Activated CD4-positive, alpha-beta T cell treated with anti-CD3 and anti-CD28 coated beads, Interleukin-2, Interleukin-6, amounts not matched to agents 100 ng/mL and 50 ng/mL, durations not matched to agents 16 hours and 8 hours (primary cell): ENCODE data around the gene LYRM2.
A peak's percentile ranks its signal among the peaks of the same experiment; 100 is the strongest.

Source experiments
- DNase-seq: peaks from one replicate; pipeline ENCODE4 v3.0.0-alpha.2; 2020

LYRM2 gene, protein sequence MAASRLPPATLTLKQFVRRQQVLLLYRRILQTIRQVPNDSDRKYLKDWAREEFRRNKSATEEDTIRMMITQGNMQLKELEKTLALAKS

DNA sequence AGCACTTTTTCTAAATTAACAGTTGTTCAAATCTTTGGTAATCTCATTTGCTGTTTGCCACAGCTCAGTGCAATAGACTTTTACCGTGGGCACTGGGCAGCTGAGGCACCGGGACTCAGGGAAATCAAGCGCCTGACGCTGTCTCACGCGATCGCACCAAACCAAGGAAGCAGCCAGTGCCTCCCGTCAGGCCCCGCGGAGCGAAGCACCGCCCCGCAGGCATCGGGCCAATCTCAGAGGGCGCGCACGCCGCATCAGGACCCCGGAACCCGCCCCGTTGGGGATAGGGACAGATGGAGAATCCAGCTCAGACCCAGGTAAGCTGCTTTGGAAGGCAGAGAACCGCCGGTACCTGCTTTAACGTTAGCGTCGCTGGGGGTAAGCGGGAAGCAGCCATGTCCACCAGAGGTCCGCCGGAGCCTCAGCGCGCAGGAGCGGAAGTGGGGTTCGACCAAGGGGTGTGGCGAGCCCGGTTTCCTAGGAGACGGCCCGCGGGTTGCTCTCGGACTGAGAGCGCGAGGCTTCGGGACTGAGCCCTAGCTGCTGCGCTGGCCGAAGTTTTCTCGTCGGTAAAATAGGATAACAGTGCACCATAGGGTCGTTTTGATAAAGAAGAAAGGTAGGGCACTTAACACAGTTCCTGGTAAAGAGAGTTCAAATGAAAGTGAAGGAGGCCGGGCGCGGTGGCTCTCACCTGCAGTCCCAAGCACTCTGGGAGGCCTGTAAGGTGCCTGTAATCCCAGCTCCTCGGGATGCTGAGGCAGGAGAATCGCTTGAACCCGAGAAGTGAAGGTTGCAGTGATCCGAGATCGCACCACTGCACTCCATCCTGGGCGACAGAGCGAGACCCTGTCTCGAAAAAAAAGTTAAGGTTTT, at the start of gene LYRM2:
LYRM2 (minus strand) TSS at position 428 of the 876 bp plus-strand sequence; CDS start at position 397, 31 bp downstream.
- DNase-seq, result peak; percentile 95

DNA sequence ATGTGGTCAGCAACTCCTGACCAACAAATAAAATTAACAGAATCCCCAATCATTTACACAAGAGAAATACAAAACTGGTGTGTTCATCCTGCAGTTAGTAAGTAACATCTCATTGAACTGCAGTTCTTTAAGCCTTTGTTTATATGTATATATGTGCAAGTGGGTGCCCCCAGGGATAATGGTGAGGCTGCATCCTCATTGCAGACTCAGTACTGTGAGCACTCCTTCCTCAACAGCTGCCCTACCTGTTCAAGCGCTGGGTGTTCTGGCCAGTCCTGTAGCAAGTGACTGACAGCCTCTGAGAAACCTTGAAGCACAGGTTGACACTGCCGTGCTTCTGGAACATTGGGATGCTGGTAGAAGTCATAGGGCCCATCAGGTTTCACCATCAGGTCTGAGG, 49.8 kb upstream of the LYRM2 start:
- DNase-seq, result no peak

DNA sequence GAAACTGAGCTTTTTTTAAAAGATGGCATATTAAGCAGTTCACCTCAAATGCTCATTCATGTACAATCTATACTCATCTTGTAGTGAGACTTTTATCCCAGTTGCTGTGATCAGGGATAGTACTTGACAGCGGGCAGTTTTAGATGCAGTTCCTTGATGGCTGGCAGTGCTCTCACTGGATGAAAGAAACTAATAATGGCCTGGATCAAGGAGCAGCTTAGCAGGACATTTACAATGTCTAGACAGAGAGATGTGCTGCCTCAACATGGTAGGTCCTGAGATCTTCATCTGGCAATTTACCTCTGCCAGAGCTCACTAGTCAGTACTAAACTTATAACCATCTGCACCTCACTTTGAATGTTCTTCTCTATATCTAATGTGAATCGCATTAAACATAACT, 46.8 kb upstream of the LYRM2 start:
- no peak for DNase-seq

DNA sequence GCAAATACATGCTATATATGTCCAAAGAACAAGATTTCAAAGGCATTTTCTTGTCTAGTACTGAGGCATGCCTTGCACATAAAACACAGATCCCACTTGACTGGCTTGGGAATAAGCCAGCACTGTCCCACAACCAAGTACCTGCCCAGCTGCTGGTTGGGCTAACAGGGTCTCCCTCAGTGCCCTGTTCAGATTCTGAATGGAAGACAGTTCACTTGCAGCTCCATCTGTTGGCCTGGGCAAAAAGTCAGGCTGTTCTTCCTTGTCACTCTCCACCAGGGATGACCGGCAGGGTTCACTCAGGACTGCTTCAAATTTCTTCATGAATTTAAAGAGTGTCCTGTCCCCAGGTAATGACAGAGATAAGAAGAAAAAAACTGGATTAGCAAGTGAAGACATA, 44.4 kb upstream of the LYRM2 start:
- no peak for DNase-seq

DNA sequence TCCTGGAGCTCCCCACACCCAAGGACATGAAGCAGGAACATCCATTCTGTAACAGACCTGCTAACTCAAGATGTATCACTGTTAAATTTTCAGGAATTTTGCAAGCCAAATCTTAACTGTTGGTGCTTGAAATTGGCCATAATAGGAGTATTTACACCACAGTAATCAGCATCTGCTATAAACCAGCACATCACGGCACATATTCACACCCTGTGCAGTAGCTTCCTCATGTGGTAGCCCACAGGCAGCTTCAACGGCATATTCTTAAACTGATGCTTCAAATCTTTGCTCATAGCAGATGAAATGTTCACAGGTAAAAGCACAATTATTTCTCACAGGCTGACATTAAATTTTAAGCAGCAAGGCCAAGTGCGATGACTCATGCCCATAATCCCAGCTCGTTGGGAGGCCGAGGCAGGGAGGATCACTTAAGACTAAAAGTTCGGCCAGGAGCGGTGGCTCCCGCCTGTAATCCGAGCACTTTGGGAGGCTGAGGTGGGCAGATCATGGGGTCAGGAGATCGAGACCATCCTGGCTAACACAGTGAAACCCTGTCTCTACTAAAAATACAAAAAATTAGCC, 43.5 kb upstream of the LYRM2 start:
- no peak for DNase-seq

DNA sequence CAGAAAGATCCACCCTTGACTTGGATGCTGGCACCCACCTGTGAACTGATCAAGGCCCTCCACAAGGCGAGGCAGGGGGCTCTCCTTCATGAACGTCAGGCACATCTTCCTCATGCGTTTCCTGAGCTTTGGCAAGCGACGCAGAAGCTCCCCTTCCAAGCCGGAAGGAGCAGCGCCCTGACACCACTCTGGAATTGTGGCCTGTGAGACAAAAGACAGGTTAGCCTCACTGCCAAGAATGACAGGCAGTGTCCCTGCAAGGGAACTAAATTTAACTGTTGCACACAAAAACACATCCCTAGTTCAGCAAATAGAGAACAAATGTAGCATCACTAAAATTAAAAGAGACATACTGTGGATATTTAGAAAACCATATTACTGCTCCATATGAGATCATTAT, 42.0 kb upstream of the LYRM2 start:
- DNase-seq, result no peak

DNA sequence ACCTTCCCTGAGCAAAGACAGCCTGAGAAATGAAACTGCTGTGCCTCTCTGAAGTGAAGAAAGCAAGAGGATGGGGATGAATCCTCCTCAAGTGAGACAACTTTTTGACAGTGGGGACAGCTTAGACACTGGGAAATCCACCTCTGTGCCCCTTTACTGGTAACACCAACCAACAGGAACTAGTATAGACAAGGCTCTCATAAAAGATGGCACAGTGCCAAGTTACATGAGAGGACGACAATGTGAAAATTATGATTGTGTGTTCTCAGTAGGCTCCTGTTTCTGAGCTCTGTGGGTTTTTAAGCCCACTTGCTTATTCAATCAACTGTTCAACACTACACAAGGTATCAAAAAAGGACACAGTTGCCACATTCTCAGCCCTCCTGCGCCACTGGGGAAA, 41.6 kb upstream of the LYRM2 start:
- DNase-seq, result no peak

DNA sequence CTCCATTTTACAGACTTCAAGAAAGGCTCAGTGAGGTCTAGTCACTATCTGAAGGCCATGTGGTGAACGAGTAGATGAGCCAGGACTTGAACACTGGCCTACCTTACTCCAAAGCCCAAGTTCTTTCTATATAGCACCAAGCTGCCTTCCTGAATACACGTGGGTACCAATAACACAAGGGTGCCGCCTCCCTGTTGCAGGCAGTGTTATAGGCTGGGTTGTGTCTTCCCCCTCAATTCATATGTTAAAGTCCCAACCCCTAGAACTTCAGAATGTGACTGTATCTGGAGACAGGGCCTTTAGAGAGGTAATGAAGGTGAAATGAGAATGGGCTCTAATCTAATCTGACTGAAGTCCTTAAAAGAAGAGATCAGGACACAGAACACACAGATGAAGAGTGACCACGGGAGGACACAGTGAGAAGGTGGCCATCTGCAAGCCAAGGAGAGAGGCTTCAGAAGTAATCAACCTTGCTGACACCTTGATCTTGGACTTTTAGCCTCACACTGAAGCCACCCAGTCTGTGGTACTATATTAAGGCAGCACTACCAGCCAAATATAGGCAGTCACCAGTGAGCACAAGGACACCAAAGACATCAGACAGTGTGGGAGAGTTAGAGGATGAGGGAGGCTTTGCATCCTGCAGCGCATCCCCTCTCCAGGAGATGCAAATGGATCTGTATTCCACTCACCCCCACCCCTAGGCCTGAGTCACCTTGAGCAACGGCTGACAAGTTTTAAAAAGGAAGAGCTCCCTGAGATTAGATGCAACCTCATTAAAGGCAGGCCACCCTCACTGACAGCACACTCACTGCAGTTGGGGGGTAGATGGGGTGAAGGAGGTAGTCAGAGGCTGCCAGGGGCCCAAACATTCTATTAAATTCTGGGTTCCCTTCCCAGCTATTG, 40.9 kb upstream of the LYRM2 start:
- DNase-seq, result no peak

DNA sequence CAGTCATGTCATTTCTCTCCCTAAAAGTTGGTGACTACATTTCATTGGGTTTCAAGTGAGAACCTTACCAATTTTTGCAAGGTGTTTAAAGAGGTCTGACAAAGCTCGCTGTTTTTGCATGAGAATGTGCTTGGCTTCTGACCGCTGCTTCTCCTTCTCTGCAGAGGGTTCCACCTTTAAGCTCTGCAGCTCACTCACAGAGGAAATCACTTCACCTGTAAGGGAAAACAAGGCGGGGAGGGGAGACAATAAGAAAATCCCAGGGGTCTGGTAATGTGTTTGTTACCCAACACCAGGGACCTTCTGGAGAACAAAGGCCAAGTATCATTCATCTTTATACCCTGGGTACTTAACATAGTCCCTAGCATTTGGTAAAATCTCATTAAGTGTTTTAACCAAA, 40.0 kb upstream of the LYRM2 start:
- DNase-seq, result no peak

DNA sequence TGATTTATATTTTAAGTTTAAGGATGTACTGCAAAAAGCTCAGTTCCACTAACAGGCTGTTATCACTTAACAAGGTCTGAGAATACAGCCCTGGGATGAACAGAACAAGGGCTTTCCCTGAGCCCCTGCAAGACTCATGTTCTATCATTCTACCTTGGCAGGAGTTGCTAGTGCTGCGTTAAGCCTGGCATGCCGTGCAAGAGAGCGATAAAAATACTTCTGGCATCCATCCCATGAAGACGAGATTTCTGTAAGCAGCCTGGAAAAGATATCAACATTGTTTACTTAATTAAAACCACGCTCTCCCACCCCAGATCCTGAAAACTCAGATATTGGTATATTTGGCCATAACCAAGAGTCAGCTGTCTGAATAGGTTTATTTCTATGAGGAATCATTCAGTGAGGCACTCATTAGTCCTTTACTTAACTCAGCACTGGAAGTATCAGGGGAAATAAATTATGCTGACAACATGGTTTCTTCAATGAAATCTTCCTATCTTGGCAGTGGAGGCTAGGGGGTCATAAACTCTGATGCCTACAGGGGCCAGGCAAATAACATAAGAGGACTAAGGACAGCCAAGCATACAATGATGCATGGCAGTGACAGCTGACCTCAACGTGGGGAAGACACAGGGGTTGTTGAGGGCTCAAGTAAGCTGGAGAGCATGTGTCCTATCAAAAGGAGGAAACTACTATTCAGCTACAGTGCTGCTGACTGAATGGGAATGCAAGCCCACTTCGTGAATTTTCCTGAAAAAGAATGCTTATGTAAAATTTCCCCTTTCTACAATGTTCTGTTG, 37.6 kb upstream of the LYRM2 start:
- no peak for DNase-seq

DNA sequence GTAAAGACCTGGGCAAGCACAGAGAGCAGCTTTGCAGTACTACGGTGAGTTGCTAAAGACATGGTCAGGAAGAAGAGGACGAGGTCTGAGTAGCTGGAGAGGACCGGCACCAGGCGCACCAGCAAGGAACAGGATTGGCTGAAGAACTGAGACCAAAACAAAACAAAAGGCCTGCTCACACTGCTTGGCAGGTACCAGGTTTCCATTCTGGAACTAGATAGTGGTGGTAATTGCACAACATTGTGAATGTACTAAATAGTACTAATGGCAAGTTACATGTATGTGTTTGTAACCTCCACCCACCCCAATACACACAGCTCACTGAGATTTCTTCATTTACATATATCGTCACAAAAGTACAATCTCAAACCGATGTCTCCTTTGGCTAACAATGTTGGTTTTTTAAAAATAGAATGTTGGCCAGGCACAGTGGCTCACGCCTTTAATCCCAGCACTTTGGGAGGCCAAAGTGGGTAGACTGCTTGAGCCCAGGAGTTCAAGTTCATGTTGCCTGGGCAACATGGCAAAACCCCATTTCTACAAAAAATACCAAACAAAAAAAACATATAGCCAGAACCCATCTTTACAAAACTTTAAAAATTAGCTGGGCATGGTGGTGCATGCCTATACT, 32.5 kb upstream of the LYRM2 start:
- no peak for DNase-seq

DNA sequence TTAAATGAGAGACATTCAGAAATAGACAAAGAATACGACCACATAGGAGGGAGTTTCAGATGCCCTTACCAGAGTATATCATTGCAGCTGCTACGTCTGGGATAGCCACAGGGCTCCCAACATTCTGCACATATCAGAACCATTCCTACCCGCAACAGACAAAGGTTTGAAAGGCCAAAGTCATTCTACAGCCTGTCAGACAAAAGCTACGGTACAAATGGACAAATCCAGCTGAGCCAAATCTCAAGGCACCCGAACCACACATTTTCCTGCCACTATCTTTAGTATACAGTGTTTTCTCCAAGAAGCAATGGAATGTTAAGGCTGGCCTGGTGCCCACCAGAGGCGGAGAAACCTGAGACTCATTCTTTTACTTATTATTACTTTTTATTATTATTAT, 30.5 kb upstream of the LYRM2 start:
- DNase-seq, result no peak

DNA sequence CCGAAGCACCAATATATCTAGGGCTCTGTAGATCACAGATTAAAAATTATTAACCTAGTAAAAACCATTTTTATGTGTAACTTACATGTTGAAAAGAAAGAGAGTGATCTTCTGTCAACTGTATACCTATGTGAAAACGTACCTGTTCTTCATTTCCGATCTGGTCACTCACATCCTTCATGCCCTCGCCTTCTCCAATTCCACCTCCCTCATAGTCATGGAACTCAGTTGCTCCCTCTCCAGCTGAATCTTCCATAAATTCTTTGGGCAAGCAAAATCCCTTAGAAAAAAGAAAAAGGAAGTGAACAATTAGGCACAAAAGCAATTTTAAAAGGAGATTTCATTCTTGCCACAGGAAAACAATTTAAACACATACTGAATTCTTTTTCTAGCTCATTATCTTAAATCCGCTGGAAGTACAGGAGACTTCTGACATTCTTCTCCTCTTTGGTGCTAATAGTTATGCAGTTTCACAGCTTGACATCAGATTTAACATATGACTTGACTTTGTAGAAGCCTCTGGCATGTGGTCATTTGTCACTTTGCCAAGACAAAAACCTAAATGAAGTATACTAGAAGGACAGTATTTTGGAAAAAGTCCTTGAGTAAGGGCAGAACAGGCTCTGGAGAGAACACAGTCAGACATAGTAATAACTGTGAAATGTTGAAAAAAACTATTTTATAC, 29.5 kb upstream of the LYRM2 start:
- no peak for DNase-seq

DNA sequence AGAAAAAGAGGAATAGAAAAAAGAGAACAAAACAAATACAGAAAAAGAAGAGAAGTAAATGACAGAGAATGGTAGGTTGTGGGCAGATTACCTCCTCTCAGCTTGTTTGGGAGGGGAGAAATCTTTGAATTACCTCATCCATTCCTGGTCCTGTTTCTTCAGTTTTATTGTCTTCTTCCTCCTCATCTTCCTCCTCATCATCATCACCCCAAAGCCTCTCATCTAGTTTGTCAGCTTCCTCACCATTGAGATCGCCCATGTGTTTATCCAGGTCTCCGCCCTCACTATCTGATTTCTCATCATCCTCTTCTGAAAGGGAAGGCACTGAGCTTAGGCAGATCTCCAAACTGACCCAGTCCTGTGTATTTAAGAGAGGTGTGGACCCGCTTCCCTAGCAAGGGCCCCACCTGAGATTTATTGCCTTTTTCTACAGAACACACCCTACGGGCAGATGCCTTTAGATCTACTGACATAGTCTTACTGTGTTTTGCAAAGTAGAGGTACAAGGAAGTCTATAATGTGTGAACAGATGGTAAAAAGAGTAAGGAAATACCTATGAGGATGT, 24.2 kb upstream of the LYRM2 start:
- no peak for DNase-seq

DNA sequence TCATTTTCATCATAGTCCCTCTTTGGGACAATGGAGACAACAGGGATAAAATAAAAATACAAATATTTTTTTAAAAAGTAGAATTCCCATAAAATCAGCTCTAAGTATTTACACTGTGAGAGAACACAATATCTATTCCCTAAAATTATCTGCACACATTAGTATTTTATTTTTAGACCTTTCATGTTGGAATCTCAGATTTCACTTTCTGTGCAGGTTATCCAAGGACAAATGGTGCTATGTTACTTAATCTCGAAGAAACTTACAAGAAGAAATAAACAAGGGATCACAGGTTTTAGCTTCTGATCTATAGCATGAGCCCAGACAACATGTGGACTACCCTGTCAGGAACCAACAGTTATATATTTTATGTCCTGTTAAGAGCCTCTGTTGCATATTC, 23.0 kb upstream of the LYRM2 start:
- no peak for DNase-seq

DNA sequence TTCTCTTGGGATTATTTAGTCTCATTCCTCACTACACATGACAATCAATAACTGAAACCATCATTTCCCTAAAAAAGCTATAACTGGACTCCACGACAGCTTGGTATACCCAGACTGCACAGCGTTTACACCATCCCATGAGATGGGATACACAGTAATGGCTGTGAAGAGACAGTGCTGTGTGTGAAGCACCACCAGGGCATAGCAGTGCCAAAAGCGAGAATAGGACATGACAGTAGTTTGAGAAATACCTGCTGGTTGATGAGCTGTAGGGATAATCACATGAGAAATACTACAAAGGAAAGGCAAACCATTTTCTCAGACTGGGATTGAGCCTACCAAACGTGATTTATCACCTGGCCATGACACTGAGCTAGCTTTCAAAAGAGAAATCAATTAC, 22.4 kb upstream of the LYRM2 start:
- DNase-seq, result no peak

DNA sequence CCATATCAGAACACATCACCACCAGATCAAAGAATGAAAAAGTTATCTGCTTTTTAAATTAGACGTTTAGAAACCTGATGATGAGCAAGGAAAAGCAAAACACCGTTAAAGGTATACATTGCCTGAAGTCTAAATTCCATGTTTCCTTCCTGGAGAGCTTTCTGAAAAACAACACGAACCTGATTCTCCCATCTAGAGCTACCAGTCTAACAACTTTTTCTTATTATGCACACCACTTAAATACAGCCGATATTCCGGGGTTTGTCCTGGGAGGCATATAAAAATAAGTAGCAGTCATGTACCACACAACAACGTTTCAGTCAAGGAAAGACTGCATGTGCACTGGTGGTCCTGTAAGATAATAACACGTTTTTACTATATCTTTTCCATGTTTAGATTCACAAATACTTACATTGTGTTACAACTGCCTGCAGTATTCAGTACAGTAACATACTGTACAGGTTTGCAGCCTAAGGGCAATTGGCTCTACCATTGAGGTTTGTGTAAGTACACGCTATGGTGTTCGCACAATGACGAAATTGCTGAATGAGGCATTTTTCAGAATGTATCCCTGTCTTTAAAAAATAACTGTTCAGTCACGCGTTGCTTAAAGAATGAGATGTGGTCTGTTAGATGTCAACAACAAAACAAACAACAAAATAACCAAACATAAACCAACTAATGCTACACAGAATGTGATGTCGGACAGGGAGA, 19.1 kb upstream of the LYRM2 start:
- no peak for DNase-seq

DNA sequence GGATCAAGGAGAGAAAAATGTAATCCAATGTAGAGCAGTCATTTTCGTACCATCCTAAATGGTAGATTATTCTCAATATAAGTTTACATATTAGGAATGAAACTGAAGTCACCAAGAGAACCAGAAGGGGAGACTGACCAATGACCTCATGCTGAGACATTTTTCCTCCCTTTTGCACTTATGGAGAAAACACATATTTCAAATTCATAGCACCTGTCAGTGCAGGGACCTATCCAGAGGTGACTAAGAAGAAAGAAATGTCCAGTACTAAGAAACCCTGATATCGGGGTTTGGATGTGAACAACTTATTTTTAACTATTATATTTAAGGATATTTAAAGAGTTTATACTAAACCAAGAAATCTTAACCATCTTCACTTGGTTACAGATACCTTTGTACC, 16.6 kb upstream of the LYRM2 start:
- DNase-seq, result no peak

DNA sequence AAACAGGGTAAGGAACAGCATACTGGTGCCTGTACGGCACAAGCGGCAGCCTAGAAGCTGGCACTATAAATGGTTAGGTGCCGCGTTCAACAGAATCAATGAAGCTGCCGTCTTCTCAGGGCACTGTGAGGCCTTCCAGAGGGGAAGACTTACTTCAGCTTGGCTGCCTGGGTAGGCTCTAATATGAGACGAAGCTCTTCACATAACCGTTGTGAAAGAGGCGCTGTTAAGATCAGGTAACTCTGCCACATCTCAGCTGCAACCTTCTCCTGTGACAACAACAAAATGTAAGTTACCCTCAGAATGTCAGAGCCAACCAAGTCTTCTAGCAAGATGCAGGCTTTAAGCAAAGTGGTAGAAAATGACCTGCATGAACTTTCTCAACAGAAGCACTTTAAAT, 12.0 kb upstream of the LYRM2 start:
- DNase-seq, result no peak

DNA sequence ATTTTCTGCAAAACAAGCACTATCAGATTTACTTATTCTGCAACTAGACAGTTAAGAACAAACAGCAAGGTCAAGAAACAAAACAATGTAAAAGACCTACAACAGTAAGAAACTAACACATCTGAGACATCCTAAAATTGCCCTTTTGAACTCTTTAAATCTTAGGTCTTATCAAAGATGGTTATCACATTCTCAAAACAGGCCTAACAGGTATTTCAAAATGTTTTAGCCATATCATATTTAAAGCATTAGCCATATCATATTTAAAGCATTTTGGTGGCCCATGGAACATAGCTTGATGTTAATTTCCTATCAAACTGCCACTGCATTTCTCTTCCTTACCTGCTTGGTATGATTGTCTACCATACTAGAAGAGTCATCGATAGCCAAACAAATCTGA, 11.1 kb upstream of the LYRM2 start:
- no peak for DNase-seq
